Measurements from ENCODE around the gene WHRN.

- no peak for TF ChIP-seq ATF2 (IDR thresholded peaks at IDR 0.05; ENCODE audit: low read length)
- TF ChIP-seq BRCA1 (IDR thresholded peaks at IDR 0.05; ENCODE audit: low read depth, low read length), result no peak
- no peak for TF ChIP-seq POLR2AphosphoS5 (IDR thresholded peaks at IDR 0.05; ENCODE audit: low read depth, low read length)
- no peak for TF ChIP-seq CTCF (IDR thresholded peaks at IDR 0.05; ENCODE audit: control extremely low read depth in 1 of 3, insufficient read depth in 1 of 3, low read depth in 1 of 3, low read length in 3 of 3)
- TF ChIP-seq POLR2A (IDR thresholded peaks at IDR 0.05; ENCODE audit: control extremely low read depth in 1 of 2, low read depth in 2 of 2, low read length in 2 of 2), result no peak
- TF ChIP-seq PHF8 (conservative IDR thresholded peaks at IDR 0.05; ENCODE audit: low read depth, low read length), result no peak
- TF ChIP-seq RAD21 (IDR thresholded peaks at IDR 0.05 in 1 of 2, conservative IDR thresholded peaks at IDR 0.05 in 1 of 2; ENCODE audit: low read depth in 2 of 2, low read length in 2 of 2), result no peak
- TF ChIP-seq JUN (IDR thresholded peaks at IDR 0.05; ENCODE audit: low read depth, low read length), result no peak
Observed at GRCh38 chr9:114450833-114451706, 54.2 kb downstream of the WHRN start.

Data from H1 (cell line).